Brain microvascular endothelial cell (primary cell): ENCODE results near the gene GADD45B.
"Not testable (repeated sequence)": the region's sequence is repeated elsewhere in the genome, so short reads cannot be mapped to it uniquely, and the experiment has no call there.

ENCODE experiments used
- DNase-seq: peaks from one replicate; pipeline ENCODE4 v3.0.0-alpha.2; 2020
- H3K27ac ChIP-seq: fragments of 250-450 bp; sonication (Bioruptor Pico); 2 replicates; pipeline ENCODE4 v1.5.1; 2020; ENCODE audit warnings: mild to moderate bottlenecking, moderate library complexity
- H3K27me3 ChIP-seq: fragments of 250-450 bp; sonication (Bioruptor Pico); replicated peaks from 2 replicates; pipeline ENCODE4 v1.5.1; 2020; ENCODE audit warnings: mild to moderate bottlenecking
- H3K36me3 ChIP-seq: fragments of 250-450 bp; sonication (Bioruptor Pico); replicated peaks from 2 replicates; pipeline ENCODE4 v1.5.1; 2020; ENCODE audit warnings: mild to moderate bottlenecking
- H3K4me3 ChIP-seq: 2 replicates; pipeline ENCODE4 v1.5.1; 2011; ENCODE audit warnings: low read depth, mild to moderate bottlenecking, control low read depth, low read length, moderate library complexity
- CTCF ChIP-seq: IDR thresholded peaks from 2 replicates; pipeline ENCODE4 v1.5.1; 2011; ENCODE audit warnings: low read depth, mild to moderate bottlenecking, moderate library complexity, low read length, control low read depth, inconsistent platforms; ENCODE audit errors: missing control alignments
- in situ Hi-C: cut with HindIII; loops from 2 replicates; pipeline ENCODE4 v1.10.0; 2017; ENCODE audit warnings: low sequenced_read_pairs, low pct_ligation_motif_present

Gene GADD45B

GRCh38 chr19:2490659-2491058 lies 14.7 kb downstream of the GADD45B start:
- Histone ChIP-seq H3K4me3 (no peak overlapping the region), H3K27me3 (no peaks in the 10 kb centered on the region), H3K27ac (no peak overlapping the region), H3K36me3 (no peaks in the 10 kb centered on the region)
- no peak for DNase-seq
- in situ Hi-C loops: no loop called here
- no peak for TF ChIP-seq CTCF

GRCh38 chr19:2491130-2491801 lies 15.3 kb downstream of the GADD45B start:
- in situ Hi-C loops: no loop called here
- H3K4me3 ChIP-seq: no peak overlapping the region
- H3K27ac ChIP-seq: peak overlapping the region; percentile 81
- TF ChIP-seq CTCF: no peak
- peak; percentile 91 for DNase-seq
- H3K36me3 ChIP-seq: no peaks in the 10 kb centered on the region
- no peaks in the 10 kb centered on the region for H3K27me3 ChIP-seq

GRCh38 chr19:2492870-2493269 lies 16.9 kb downstream of the GADD45B start:
- Histone ChIP-seq H3K36me3 (no peaks in the 10 kb centered on the region), H3K4me3 (no peak overlapping the region), H3K27me3 (no peaks in the 10 kb centered on the region), H3K27ac (no peak overlapping the region)
- DNase-seq: no peak
- TF ChIP-seq CTCF: no peak
- in situ Hi-C loops: no loop called here

- H3K27me3 ChIP-seq, DNase-seq, in situ Hi-C loops, H3K36me3 ChIP-seq, H3K4me3 ChIP-seq: not testable (repeated sequence)
- peak overlapping the region; percentile 80 for H3K27ac ChIP-seq
Measured at GRCh38 chr19:2493448-2493847, 17.5 kb downstream of the GADD45B start.

GRCh38 chr19:2494084-2494446 lies 18.1 kb downstream of the GADD45B start:
- Histone ChIP-seq H3K36me3 (no peaks in the 10 kb centered on the region), H3K4me3 (peak overlapping the region; percentile 57), H3K27me3 (no peaks in the 10 kb centered on the region), H3K27ac (peak overlapping the region; percentile 80)
- in situ Hi-C loops: no loop called here
- DNase-seq: peak; percentile 53
- TF ChIP-seq CTCF: no peak

- Histone ChIP-seq H3K27me3 (no peaks in the 10 kb centered on the region), H3K27ac (peak overlapping the region; percentile 80), H3K4me3 (peak overlapping the region; percentile 57), H3K36me3 (no peaks in the 10 kb centered on the region)
- TF ChIP-seq CTCF: no peak
- DNase-seq: peak; percentile 78
- in situ Hi-C loops: no loop called here
Measured at GRCh38 chr19:2494447-2495129, 18.7 kb downstream of the GADD45B start.
